Uterus (tissue), 4 donors: ENCODE measurements around the gene SLC66A2. TPM values are rescaled to one million over a fixed set of nuclear protein-coding genes. Genes with fewer than 3 reads are reported as not detected.

Source experiments
- DNase-seq, 2 donors: peaks; one replicate each; pipeline ENCODE4 v3.0.0-alpha.2; 2019 to 2020
- H3K27ac ChIP-seq, 2 donors: fragments of 200-600 bp; sonication (generic); 1 replicate in 1 of 2; 2 replicates in 1 of 2; pipeline ENCODE4 v1.5.1; 2016 to 2018
- H3K27me3 ChIP-seq, 2 donors: fragments of 200-600 bp; sonication (generic); one replicate each; pipeline ENCODE4 v1.5.1; 2018 to 2019; ENCODE audit warnings: control low read depth in 1 of 2
- H3K36me3 ChIP-seq, 2 donors: fragments of 200-600 bp; sonication (generic); one replicate each; pipeline ENCODE4 v1.5.1; 2019; ENCODE audit warnings: control low read depth in 1 of 2
- H3K4me1 ChIP-seq, 2 donors: fragments of 200-600 bp; sonication (generic); one replicate each; pipeline ENCODE4 v1.5.1; 2018 to 2019; ENCODE audit warnings: control low read depth in 1 of 2
- H3K4me3 ChIP-seq, 2 donors: fragments of 200-600 bp; sonication (generic); 1 replicate in 1 of 2; 2 replicates in 1 of 2; pipeline ENCODE4 v1.5.1; 2018 to 2019; ENCODE audit warnings: mild to moderate bottlenecking in 1 of 2
- H3K9me3 ChIP-seq, 2 donors: fragments of 200-600 bp; sonication (generic); one replicate each; pipeline ENCODE4 v1.5.1; 2019; ENCODE audit warnings: control low read depth in 1 of 2
- CTCF ChIP-seq, 4 experiments: fragments of 200-600 bp in 2 of 4; fragments of 450-650 bp in 2 of 4; sonication (generic) in 2 of 4; IDR thresholded peaks; one replicate each; pipeline ENCODE4 v1.5.1; 2016 to 2019; ENCODE audit warnings: antibody characterized with exemption in 4 of 4, mild to moderate bottlenecking in 2 of 4, moderate library complexity in 1 of 4
- POLR2A ChIP-seq, 2 donors: fragments of 450-650 bp; IDR thresholded peaks; one replicate each; pipeline ENCODE4 v1.6.1; 2016; ENCODE audit warnings: antibody characterized with exemption in 2 of 2, mild to moderate bottlenecking in 1 of 2, moderate library complexity in 1 of 2
- intact Hi-C: fragments of 100-400 bp; cut with DNase I; formaldehyde crosslinking; loops from one replicate; pipeline ENCODE4 v1.15.1; 2023; ENCODE audit warnings: low total_unique reads
- total RNA-seq, 4 donors: library from RNA; depleted of rRNA in 3 of 4; stranded (reverse); fragments of >200 nt in 3 of 4; gene quantifications; one replicate each; pipeline versions ENCODE4 v1.1.0 to v1.2.4, GENCODE V29; 2014 to 2023
- donor health status: DM: yes; HTN: yes; CAD: no.

Gene SLC66A2
- total RNA-seq, 4 donors from 2014 or later, result 20.3 to 42.5 (median 32.5) TPM

DNA sequence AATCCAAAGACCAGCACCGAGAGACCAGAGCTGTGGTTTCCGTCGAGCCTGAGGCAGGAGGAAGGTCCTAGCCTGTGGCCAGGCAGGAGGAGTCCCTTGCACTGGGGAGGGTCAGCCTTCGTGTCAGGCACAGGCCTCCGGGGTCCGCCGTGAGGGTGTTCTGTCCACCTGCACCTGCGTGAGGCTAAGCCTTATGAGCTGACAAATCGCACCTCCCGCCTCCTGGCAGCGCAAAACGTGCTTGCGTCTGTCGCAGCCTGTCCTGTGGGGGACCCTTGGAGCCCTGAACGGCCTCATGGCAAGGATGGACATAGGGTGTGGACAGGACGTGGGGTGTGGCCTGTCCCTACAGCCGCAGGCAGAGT, 80.4 kb downstream of the SLC66A2 start:
- DNase-seq, result no peak
- H3K27ac ChIP-seq, result no peak overlapping the region
- intact Hi-C loops, result no loop called here
- no peak overlapping the region for H3K4me3 ChIP-seq
- H3K9me3 ChIP-seq, result no peaks in the 10 kb centered on the region
- no peaks in the 10 kb centered on the region for H3K4me1 ChIP-seq
- TF ChIP-seq POLR2A (IDR thresholded peaks at IDR 0.05), result no peak
- TF ChIP-seq CTCF (IDR thresholded peaks at IDR 0.05), result no peak
- H3K27me3 ChIP-seq, result no peaks in the 10 kb centered on the region
- H3K36me3 ChIP-seq, result no peaks in the 10 kb centered on the region

DNA sequence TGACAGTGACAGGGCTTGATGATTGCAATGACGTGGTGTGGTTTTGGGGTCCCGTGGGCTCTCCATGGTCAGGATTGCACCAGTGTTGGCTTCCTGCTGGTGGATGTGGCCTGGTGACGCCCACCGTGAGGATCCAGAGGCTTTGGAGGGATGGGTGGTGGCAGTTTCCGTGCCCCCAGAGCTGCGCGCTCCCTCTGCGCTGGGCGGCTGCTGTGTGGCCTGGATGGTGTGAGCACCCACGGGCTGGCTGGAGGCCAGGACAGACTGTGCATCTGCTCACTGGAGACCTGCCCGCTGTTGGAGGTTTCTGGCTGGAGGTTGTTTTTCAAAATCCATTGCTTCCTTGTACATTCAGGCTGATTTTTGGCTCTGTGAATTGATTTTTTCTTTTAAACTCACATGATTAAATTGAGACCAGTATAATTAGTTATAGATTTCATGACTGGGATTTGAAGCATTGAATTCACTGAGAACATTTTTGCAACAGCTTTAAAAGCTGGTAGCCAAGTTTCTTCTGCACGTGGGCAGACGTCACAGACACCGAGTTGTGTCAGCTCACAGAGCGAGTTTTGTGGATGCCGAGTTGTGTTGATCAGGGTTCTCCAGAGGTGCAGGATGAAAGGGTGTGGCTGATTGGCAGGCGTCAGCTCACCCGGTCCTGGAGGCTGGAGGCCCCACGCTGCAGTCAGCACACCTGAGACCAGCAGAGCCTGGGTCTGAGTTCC, 81.0 kb downstream of the SLC66A2 start:
- DNase-seq, result no peak
- intact Hi-C loops, result no loop called here

DNA sequence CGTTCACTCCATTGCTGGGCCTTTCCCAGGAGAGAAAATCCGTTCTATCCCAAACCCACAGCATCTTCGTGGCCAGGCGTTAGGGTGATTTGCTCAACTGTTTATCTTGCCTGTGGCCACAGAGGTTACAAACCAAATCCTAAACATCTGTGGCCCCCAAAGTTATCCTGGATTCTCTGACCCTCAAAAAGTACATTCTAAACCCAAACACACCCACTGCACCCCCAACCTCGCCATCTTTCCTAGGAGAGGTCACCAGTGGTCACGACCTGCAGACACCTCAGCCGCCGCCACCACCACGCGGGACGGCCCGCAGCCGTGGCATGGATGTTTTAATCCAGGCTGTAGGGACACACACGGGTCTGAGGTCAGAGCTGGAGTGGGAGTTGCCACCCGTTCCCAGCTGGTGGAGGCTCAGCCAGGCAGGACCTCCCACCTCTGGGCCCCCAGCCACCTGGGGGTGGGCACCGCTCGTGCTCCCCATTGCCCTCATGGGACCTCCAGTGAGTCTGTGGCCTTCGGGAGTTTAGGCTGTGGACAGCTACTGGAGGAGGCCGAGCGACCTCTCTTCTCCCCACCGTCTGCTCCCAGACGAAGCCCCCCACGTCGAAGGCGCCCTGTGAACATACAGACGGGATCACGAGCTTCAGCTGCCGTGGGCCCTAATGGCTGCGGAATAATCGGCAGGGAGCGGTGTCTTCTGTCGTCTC, 81.7 kb downstream of the SLC66A2 start:
- no peak overlapping the region for H3K27ac ChIP-seq
- H3K36me3 ChIP-seq, result no peaks in the 10 kb centered on the region
- H3K27me3 ChIP-seq, result no peaks in the 10 kb centered on the region
- DNase-seq, result no peak
- H3K9me3 ChIP-seq, result no peaks in the 10 kb centered on the region
- no peaks in the 10 kb centered on the region for H3K4me1 ChIP-seq
- H3K4me3 ChIP-seq, result no peak overlapping the region
- intact Hi-C loops, result no loop called here
- TF ChIP-seq POLR2A (IDR thresholded peaks at IDR 0.05), result no peak
- TF ChIP-seq CTCF (IDR thresholded peaks at IDR 0.05), result no peak

More for the DNA sequence above, 81.0 kb downstream of the SLC66A2 start:
- H3K36me3 ChIP-seq, result no peaks in the 10 kb centered on the region
- no peak overlapping the region for H3K4me3 ChIP-seq
- no peak for TF ChIP-seq CTCF (IDR thresholded peaks at IDR 0.05)
- no peak for TF ChIP-seq POLR2A (IDR thresholded peaks at IDR 0.05)
- no peaks in the 10 kb centered on the region for H3K9me3 ChIP-seq
- H3K4me1 ChIP-seq, result no peaks in the 10 kb centered on the region
- H3K27me3 ChIP-seq, result no peaks in the 10 kb centered on the region
- no peak overlapping the region for H3K27ac ChIP-seq

DNA sequence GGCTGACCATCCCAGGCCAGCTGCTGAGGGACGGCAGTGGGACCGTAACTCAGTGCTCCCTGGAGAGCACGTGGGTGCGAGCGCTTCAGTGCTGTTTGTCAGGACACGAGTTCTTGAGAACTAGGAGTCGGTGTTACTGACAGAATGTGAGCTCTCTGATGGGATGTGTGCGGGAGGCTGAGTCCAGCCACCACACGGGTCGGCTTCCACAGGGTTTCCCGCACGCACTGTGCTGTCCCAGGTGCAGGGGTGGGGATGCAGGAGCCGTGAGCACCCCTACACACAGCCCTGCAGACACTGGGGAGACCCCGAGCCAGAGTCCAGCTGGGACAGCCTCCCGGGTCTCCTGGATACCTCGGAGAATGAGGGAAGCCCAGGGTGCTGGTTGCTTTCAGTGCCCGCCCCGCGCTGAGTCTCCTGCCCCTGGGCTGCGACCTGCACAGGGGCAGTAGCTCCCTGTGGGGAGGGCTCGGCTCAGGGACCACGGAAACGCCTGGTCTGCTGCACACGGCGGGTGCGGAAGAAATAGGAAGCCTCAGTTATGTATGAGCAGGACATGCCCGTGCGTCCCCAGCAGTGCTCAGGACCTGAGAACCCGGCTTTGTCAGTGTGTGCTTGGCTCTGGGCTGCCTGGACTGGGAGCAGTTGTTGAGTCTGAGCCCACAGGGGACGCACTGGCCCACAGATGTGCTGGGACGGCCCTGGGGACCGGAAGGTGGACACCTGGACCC, 82.5 kb downstream of the SLC66A2 start:
- H3K9me3 ChIP-seq, result no peaks in the 10 kb centered on the region
- DNase-seq, result no peak
- H3K4me1 ChIP-seq, result no peaks in the 10 kb centered on the region
- H3K4me3 ChIP-seq, result no peak overlapping the region
- H3K27ac ChIP-seq, result no peak overlapping the region
- TF ChIP-seq CTCF (IDR thresholded peaks at IDR 0.05), result no peak
- TF ChIP-seq POLR2A (IDR thresholded peaks at IDR 0.05), result no peak
- no peaks in the 10 kb centered on the region for H3K36me3 ChIP-seq
- no peaks in the 10 kb centered on the region for H3K27me3 ChIP-seq
- intact Hi-C loops, result no loop called here
